Measurements from ENCODE around the gene CXCL3.

- TF ChIP-seq EZH2 (IDR thresholded peaks at IDR 0.05; ENCODE audit: low read length) (no peak), CTCF (optimal IDR thresholded peaks at IDR 0.05 in 1 of 3, IDR thresholded peaks at IDR 0.05 in 1 of 3, conservative IDR thresholded peaks at IDR 0.05 in 1 of 3; ENCODE audit: extremely low read depth in 1 of 3, insufficient read depth in 2 of 3, low read length in 3 of 3) (no peak)
Measured at GRCh38 chr4:74009307-74009706, 29.2 kb downstream of the CXCL3 start.

All from keratinocyte (primary cell).